Embryonic facial prominence (tissue), 1 donor: ENCODE data around the gene MSRB3.

Experiments
- DNase-seq: peaks from one replicate; pipeline ENCODE4 v3.0.0-alpha.2; 2016; ENCODE audit errors: extremely low spot score

Gene MSRB3

DNA sequence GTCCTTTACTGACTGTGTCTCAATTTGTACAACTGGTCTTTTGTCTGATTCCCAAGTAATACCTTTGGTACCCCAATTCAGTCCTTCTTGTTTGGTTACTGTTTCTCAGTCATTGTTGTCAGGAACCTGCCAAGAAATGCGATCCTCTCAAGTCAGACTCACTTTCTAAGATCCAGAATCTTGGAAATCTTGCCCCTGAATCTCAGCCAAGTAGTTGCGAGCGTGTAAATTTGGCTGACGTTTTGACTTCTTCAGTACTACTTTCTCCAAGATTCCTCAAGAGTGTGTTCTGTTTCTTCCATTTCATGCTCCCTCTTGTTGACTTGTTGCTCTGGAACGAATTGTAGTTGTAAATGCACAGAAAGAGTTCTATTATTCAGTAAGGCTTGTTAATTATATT lies 114.0 kb downstream of the MSRB3 start:
- no peak for DNase-seq

GRCh38 chr12:65403188-65403587 lies 124.7 kb downstream of the MSRB3 start:
- DNase-seq: no peak

- no peak for DNase-seq
These were observed 129.1 kb downstream of the MSRB3 start for GRCh38 chr12:65407388-65408149.

DNA sequence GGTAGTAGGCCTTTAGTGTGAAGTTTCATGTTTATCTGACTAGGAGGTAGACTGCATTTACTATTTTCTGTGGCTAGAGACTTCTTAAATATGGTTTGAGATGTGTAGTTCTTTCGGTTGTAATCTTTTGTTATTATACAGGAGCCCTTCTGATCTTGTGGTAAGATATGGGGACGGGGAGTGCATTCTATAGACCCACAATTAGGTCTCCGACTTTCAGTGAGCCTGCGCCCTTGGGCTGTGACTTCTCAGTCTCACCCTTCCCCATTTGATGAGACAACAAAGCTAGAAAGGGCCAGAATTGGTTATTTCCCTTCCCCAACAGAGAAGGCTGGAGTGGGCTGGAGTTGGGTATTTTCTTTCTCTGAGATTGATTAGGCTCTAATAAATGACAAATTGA lies 130.0 kb downstream of the MSRB3 start:
- DNase-seq: no peak

DNA sequence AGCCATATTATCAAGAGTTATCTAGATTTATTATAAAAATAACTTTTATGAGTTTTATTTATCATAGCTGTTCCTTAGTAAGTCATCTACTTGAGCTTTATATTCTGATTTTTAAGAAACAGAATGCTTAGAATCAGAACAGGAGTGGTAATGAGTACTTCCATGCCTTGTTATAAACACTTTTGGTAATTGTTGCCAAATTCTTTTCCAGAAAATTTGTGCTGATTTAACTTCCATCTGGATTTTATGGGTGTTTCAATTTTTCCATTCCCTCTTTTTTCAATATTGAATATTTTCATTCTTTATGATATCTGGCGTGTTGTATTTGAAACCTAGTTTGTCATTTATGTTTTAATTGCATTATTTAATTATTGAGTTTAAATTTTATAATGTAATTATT lies 131.2 kb downstream of the MSRB3 start:
- DNase-seq: no peak

GRCh38 chr12:65411171-65411570 lies 132.7 kb downstream of the MSRB3 start:
- no peak for DNase-seq

DNA sequence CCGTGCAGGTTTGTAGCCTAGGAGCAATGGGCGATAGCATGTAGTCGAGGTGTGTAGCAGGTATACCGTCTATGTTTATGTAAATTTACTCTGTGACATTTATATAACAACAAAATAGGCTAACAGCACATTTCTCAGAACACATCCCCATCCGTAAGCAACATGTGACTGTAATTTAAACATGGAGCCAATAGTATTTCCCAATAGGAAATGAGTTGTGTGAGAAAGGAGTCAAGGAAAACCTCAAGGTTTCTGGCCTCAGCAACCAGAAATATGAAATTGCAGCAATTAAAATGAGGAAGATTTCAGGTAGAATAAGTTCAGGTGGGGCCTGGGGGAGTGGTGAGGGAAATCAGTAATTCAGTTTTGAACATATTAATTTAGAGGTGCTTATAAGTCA lies 136.0 kb downstream of the MSRB3 start:
- no peak for DNase-seq

- no peak for DNase-seq
These were observed 137.3 kb downstream of the MSRB3 start for GRCh38 chr12:65415826-65416225.

DNA sequence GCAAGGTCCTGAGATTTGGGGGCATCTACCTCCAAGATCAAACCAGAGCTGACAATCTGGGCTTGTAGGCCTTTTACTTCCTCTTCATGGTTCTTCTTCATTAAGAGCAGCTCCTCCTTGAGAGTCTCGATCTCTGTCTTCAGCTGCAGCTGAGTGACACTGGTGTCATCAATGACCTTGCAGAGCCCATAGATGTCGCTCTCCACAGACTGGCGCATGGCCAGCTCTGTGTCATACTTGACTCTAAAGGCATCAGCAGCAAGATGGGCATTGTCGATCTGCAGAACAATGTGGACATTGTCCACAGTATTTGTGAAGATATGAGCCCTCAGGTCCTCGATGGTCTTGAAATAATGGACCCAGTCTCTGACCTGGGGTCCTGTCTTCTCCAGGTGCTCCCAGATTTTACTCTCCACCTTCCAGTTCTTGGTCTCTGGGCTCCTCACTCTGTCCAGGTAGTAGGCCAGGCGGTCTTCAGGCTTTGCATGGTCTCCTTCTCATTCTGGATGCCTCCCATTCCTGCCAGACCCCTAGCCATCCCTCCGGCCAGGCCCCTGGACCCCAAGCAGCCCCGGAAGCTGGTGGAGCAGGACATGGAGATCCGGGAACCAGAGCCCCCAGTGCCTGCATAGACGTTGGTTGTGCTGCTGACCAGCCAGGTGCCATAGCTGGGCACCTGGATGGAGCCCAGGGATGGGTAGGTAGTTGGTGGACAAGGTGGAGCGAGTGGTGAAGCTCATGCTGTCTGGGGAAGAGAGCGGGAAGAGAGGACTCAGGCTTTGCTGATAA lies 141.0 kb downstream of the MSRB3 start:
- no peak for DNase-seq

DNA sequence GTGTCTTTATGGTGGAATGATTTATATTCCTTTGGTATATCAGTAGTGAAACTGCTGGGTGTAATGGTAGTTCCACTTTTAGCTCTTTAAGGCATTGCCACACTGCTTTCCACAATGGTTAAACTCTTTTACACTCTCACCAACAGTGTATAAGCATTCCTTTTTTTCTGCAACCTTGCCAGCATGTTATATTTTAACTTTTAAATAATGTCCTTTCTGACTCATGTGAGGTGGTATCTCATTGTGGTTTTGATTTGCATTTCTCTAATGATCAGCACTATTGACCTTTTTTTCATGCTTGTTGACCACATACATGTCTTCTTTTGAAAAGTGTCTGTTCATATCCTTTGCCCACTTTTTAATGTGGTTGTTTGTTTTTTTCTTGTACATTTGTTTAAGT lies 142.5 kb downstream of the MSRB3 start:
- no peak for DNase-seq

DNA sequence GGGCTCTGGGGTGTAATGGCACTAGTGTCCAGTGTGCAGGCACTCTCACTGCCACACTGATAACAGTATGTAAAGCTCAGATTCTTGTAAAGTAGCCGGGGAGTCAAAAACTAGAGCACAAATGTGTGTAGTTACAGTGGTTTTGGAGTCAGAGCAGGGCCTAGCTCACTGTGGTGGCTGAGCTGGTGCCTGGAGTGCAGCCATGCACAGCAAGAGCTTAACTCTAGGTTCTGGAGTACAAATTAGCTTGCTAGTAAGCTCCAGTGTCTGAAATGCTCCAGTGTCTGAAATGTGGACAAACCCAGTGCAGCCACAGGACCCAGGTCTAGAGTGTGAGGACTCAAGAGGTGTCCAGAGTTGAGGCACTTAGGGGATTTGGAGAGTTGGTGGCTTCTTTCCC lies 149.2 kb downstream of the MSRB3 start:
- DNase-seq: no peak

DNA sequence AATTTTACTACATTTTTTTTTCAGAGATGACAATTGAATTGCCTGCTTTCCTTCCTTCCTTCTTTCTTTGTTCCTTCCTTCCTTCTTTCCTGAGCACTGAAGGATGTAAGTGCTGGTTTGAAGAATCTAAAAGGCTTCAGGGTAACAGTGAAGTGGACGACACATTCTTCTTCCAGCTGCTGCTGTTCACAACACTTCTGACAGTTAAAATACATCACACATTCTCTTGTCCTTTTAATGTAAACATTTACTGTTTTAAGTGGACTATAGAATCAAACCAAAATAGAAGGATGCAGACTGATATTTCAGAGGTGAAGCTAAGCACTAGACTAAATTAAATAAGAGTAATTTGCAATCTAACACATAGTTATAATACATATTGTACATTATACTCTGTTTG lies 151.5 kb downstream of the MSRB3 start:
- no peak for DNase-seq

DNA sequence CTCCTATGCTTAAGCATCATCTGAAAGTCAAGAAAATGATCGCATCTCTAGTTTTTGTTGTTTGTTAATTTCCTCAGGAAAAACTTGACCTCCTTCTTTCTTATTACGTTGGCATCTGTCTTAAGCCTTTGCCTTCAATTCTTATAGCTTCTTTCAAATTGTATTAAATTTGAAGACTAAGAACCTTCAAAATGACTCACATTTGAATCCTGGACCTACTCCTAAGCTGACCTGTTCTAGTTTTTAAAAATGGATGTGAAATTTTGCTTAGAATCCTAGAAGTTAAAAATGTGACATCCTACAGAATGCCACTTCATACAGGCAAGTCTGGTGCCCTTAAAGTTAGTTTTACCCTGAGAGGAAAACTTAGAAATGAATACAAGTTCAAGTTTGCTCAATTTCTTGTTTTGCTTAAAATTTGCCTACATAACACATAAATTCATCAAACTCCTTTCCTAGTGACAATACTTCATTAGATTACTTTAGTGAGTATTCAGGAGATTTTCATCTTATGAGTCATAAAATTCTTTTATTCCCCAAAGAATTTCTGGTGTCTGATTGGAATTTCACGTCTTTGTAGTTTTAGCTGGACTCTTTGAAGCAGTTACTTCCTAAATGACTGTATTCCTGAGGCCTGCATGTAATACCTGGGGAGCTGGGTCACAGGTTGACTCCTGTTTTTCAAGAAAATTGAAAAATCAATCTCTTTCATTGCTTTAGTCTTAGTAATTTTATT lies 152.3 kb downstream of the MSRB3 start:
- DNase-seq: no peak

DNA sequence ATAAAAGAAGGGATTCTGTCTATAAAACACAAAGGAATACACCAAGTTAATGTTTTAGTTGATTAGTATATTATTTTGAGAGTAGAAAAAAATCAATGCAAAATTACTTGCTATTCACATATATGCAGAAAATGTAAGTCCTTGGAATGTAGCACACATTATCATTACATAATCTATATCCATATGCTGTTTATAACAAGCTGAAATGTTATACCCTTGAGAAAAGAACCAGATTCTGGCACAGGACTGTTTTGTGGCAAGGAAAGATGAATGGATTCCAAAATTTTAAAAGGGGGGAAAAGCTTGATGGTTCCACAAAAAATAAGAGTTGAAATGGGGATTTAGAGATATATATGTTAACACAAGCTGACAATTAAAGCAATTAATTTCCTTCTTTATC lies 153.6 kb downstream of the MSRB3 start:
- DNase-seq: no peak

GRCh38 chr12:65432651-65433050 lies 154.2 kb downstream of the MSRB3 start:
- DNase-seq: no peak

- DNase-seq: no peak
These were observed 156.3 kb downstream of the MSRB3 start for GRCh38 chr12:65434737-65435136.

GRCh38 chr12:65443038-65443437 lies 164.6 kb downstream of the MSRB3 start:
- no peak for DNase-seq

DNA sequence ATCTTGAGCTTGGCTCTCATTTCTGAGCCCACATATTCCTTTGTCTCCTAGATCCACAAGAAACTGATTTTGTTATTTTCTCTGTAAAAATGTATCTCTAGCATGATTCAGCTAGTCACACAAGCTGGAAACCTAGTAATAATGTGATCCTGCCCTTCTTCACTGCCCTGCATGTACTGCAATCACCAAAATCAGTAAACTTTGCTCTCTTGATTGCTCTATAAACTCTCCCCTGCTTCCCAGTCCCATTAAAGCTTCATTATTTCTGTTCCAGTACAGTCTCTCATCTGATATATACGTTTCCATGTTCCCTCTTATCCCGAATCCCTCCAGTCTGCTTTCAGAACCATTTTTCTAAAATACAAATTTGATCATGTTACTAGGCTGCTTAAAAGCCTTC lies 166.5 kb downstream of the MSRB3 start:
- no peak for DNase-seq

DNA sequence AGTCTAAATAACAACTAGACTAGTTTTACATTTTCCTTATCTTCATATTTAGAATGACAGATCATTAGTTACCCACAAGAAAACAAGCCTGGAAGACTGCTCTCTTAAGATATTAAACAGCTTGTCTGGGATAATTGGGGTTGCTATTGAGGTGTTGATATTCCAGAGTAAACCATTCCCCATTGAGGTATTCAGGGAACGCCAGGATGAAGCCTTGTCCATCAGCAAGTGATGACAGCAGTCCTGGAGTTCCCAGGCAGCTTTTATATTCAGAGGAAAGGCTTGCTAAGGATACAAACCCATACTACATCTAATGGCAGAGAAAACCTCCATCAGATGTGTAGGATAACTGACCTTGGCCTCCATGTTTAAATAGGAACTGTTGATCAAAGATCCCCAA lies 168.4 kb downstream of the MSRB3 start:
- DNase-seq: no peak

DNA sequence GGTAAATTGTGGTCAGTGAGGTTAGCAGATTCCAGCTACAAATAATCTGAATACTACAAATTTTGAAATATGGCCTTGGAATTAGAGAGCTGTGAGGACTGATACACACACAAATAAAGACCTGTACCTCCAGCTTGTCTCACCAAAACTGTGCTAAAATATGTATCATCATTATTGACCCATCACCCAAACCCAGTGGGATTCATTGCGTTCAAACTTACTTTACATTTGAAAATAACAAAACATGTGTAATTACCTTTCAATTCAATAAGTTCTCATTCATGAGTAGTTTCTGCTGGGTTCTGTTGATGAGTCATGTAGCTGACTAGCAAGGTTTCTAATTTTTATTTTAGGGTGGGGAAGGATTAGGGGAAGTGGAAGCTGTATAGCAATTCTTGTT lies 170.9 kb downstream of the MSRB3 start:
- no peak for DNase-seq

DNA sequence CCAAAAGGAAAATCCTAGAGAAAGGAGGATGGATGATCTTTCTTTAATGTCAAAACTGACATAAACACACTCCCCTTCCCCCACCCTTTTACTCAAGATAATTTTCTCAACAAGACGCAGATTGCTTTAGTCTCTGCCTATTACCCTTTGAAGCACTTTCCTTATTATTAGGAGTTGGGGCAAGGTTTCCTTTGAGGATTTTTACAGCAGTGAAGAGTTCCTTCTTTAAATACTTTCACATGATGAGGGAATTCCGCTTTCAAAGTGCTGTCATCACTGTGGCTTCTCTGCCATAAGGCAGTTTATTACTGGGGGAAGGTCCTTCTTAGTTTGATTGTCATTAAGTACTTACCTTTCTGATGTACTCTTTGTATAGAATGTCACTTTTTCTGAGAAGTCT lies 172.1 kb downstream of the MSRB3 start:
- no peak for DNase-seq

- DNase-seq: no peak
These were observed 175.8 kb downstream of the MSRB3 start for GRCh38 chr12:65454115-65454787.
